Putamen (tissue), 1 donor: ENCODE data around the gene NDST4.

ENCODE experiments used
- DNase-seq: peaks from one replicate; pipeline ENCODE4 v3.0.0-alpha.2; 2016; ENCODE audit warnings: low spot score

NDST4 gene

GRCh38 chr4:114782415-114783214, 330.8 kb downstream of the NDST4 start:
- DNase-seq = no peak

DNA sequence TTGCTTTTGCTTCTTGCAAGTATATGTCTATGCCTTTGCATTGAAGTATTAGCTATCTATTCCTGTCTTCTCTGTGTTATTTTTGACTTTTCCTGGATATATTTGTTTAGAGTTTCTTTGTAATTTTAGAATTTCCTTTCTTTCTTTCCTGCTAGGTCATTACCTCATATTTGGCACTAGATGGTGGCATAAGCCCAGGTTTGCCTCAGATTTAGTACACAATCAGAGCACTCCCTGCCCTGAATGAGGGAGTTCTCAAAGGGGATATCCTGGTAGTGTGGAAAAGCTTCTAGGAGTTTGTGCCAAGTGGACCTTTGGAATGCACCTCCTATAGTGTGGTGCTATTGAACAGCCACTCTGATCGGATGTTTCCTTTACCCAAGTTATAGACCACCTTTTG, 333.2 kb downstream of the NDST4 start:
- DNase-seq = no peak
